GM18909 (cell line): ENCODE measurements around the gene KRT222.

ENCODE experiments used
- ATAC-seq: cut with Tn5 transposase; IDR thresholded peaks from one replicate; pipeline ENCODE4 v1.9.1; 2021; ENCODE audit warnings: mild to moderate bottlenecking; ENCODE audit not compliant: unreplicated experiment, poor library complexity

Gene KRT222

DNA sequence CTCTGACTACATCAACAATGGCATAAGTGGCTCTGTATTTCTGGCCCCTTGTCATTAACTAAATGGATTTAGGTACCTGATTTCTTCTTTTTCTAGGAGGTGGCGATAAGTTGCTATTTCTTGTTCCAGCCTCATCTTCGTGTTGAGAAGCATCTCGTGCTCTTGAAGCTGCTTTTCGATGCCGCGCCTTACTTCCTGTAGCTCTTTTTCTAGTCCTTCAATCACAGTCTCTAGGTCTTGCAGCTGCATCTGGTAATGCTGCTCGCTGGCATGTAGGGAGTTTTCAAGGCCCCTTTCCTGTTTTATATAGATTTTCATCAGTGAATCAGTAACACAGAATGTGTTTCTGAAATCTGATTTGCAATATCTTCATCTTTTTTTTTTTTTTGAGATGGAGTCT, 5.1 kb downstream of the KRT222 start:
- no peak for ATAC-seq

DNA sequence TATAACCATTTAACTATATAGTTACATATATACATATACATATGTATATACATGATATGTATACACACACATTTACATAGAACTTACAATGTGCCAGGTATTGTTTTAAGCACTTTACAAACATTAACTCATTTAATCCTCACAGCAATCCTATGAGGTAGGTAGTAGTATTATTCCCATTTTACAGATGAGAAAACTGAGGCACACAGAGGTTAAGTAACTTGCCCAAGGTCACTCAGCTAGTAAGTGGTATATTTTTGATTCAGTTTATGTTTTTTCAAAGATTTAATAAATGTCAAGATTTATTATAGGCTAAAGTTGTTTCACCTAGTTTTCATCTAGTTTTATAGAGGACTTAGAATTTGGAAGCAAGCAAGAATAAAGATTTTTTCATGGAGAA, 6.6 kb downstream of the KRT222 start:
- ATAC-seq, result no peak

DNA sequence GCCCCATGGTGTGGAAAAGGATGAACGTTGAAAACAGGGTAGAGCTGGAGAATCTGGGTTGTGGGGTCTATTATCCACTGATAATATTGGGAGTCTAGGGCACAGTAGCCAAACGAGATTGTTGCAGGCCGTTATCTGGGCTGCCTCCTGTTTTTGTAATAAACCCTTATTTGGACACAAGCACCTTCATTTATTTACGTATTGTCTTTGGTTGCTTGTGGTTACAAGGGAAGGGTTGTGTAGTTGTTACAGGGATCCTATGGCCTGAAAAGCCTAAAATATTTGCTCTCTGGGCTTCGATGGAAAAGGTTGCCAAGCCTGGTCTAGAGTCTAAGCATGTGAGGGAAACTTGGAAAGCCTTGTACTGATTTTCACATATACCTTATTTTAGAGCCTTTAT, 13.0 kb downstream of the KRT222 start:
- no peak for ATAC-seq

DNA sequence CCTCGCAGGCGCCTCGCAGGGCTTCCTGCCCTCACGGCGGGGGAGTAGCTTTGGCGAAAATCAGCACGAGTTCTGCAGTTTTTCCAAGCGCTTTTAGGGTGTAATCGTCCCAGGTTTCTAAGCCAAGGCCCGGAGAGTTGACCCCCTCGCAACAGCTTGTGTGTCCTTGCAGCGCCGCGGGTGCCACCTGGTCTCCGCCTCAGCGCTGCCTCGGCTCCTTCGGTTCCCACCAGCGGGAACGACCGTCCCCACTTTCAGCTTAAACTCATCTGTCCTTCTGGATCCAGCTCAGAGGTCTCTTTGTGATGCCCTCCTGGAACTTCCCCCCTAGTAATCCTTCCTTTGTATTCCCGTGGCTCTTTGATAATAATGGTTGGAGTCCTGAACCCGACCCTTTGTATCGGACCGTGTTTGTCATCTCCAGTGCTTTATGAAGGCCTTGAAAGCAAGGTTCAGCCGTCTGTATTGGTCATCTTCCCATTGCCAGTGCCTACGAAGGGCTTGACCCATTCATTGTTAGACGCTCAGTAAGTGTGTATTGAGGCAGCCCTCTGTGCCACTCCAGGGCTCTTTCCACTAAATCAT, 16.5 kb downstream of the KRT222 start:
- ATAC-seq, result peak; percentile 24

DNA sequence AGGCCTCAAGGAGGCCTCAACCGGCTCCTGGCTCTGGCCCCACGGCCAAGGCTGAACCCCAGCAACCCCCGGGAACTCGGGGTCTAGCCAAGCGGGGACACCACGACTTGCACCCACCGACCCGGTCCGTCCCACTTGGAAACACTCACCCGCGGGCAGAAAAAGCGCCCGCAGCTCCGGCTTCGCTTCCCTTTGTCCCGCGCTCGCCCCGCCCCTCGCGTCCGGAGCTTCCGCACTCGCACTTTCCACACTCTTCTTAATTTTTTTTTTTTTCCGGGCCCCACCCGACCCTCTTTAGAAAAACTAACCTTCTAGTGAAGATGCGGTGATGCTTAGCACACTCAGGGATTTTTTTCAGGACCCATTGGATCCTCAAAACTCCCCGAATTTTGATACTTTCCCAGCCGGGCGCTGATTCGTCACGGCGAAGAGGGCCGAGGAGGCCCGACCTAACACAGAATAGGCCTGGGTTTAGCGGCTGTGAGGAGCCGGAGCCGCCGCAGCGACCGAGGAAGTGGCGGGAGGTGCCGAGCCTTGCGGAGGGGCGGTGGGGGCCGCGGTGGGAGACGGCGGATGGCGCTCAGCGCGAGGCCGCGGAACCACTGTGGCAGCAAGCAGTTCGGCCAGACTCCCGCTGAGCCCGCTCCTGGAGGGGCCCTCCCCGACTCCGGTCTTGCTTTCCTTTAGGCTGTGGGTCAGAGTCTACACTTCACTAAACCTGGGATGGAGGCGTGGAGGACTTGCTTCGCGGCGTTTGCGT, 17.2 kb downstream of the KRT222 start, which contains the start of gene SMARCE1:
Gene SMARCE1 (minus strand): TSS at position 195 of the 760 bp plus-strand sequence. CDS start 2,016 bp downstream, outside the sequence.
- ATAC-seq, result peak; percentile 77

DNA sequence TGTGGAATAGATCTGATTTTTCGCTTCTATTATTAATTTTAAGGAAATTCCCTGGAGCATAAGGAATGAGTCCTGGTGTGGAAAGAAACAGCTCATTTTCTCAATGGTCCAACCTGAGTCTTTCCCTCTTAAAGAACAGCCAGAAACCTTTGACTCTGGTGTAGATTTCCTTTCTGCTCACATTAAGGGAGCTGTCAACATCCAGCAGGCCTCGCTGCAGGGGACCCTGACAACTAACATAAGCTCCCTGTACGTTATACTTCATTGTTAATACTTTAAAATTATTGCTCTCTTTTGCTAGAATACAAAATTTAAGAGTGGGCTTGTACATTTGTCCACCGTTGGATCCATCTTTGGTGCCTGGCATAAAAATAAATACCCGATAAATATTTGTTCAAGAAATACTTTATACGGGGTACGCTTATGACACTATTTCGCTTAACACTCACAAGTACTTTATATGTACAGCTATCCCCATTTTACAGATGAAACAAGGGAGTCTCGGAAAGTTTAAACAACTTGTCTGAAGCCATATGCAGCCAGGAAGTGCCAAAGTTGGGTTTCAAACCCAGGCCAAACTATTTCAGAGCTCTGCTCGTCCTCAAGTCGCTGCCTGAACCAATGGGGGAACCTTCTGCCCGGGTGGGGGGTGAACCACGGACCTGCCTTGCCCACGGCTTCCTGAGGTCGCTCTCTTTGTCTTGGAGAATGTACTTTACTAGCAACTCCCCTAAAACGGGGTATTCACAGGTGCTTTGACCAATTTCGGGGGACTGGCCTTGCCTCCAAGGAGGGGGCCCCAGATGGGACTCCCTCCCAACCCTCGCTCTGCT, 18.0 kb downstream of the KRT222 start:
- no peak for ATAC-seq

DNA sequence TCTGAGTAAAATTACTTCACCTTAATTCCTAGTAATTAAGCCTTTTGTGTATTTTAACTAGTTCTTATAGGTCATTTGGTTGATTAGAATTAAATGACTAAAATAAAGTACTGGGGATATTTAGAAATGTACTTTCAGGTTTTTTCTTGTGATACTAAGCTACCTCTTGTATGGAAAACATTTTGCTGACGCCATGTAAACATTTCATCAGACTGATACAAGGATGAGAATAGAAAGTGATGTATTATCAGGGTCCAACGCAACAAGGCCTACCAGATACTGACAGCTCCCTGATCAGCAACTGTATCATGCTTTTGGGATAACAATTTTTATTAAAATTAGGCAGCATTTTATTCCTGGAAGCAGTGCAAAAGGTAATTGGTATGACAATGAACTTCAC, 19.0 kb downstream of the KRT222 start:
- no peak for ATAC-seq

DNA sequence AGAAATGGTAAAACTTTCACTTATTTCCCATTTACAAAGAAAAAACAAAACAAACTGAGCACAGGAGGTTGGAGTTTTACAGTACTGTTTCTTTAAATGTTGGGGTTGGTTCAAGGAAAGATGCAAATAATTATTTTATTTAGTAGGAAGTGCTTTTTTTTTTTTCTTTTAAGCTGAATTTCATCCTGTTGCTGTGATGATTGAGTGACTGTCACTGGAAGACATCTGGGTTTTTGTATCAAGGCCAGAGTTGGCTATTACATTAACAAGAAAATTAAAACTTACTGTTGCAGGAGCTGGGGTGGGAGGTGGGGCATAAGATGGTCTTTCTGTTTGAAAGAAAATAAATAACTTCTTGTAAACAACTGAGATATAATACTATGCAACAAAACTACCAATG, 19.7 kb downstream of the KRT222 start:
- ATAC-seq, result no peak

DNA sequence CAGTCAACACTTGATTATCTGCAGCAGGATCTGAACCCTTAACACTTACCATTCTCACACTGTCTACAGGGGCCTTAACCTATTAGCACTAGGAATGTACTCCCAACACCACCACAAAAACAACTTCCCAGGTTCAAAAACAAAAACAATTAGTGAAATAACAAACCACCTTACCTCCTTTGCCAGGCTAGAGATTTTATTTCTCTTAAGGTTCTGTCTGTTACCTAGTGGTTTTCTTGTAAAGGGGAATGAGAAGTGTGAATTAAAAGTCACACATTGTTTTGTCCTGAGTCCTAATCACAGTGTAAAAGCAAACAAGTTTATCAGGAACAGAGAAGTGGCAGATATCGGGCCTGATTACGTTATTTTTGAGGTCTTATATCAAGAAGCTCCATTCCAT, 27.0 kb downstream of the KRT222 start:
- no peak for ATAC-seq

DNA sequence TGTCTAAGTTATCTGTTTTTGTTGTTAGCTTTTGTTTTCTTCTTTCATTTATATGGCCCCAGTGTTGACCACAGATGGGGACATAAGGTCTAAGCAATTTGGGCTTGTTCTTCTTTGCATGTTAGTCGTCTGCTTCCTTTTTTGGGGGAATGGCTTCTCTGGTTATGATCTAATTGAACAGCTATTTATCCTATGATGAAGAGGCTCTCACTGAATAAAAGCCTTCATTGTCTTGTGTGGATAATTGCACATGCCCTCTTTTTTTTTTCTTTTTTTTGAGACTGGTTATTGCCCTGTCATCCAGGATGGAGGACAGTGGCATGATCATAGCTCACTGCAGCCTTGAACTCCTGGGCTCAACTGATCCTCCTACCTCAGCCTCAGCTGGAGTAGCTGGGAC, 31.1 kb downstream of the KRT222 start:
- ATAC-seq, result no peak

DNA sequence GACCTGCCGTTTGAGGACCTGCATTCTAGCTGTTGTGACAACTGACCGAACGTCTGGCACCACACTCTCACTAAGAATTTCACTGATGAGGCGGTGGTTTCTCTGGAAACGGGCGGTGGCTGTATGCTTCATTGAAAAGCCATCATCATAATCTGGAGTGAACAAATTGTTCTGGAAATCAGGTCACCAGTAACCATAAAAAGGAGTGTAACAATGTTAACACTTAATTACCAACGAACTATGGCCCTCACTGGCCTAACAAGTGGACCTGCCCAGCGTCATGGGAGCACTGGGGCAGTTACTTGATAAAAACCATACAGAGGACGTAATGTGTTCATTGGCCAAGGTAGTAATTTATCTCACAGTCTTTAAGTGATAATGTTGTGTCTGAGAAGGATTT, 32.8 kb downstream of the KRT222 start:
- ATAC-seq, result no peak

DNA sequence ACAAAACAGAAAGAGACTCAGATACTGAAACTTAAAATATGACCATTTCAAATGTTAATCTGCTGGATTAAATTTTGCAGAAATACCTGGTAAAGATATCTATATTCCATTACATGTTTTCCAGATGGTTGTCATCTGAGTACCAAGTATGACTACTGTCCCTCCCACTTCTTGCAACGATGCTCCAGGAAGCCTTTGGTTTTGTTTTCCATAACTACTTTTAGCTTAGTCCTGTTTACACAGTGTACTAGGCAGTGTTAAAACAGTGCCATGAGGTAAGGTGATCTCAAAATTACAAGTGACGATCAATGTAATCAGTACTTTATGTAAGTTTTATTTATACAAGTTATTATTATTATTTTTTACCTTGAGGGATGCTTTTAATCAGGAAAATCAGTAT, 35.1 kb downstream of the KRT222 start:
- ATAC-seq, result no peak

DNA sequence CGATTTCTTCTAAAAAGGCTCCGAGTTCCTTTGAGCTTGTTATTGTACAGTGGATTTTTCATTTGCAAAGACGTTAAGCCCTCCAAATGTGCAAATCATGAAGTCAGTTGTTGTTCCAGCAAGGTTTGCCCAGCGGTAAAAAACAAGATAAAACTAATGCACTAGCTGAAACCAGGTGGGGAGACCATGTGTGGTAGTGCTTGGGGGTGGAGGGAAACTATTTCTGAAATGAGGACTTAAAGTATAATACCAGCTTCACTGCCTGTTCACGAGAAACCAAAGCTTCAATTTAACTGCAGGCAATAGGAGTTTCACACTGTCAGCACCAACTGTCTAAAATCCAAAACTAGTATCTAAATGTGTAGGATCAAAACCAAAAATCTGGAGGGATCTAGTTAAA, 39.7 kb downstream of the KRT222 start:
- ATAC-seq, result no peak

DNA sequence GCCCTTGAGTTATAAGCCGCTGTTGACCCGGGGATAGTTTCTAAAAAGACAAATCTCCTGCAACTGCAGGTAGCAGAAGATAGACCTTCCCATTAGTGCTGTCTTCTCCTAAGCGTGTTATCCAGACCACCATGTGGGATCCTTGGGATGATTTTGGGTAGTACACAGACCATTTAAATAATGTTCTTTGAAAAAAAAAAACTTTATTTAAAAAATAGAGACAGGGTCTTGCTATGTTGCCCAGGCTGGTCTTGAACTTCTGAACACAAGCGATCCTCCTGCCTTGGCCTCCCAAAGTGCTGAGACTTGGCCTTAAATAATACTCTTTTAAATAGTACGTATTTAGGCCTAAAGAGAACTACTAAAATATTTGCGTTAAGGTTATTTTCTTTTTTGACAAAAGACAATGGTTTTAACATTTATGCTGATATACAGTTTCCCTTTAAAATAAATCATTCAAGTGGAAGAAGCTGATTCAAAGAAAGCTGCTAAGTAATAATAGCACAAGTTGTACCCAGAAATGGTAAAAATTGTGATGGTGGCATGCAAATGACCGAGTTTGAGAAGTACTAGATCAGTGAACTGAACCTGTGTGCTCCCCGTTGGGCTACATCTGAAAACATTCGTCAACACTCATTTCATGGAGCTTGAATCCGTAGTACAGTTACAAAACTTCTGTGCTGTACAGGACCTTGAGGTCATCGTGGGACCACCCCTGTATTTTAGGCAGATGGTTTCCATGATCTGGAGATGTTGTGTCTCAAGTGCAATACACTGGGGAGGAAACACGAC, 41.4 kb downstream of the KRT222 start:
- no peak for ATAC-seq

DNA sequence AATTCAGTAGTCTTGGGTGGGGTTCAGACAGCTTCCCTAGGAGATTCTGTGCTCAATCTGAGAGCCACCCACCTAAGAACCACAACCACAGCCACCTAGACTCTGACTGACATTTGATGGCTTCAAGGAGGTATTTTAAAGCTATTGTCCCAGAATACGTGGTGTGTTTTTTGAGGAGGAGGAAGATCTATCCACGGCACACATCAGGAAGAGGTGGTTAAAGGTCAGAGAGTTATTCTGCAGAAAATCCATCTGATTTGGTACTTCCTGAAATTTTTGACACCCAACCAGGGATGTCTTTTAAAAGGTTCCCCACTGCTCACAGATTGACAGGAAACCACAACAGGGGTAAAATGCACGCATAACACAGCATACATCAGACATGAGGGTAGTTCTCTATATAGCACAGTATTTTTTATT, 42.5 kb downstream of the KRT222 start:
- ATAC-seq, result no peak

DNA sequence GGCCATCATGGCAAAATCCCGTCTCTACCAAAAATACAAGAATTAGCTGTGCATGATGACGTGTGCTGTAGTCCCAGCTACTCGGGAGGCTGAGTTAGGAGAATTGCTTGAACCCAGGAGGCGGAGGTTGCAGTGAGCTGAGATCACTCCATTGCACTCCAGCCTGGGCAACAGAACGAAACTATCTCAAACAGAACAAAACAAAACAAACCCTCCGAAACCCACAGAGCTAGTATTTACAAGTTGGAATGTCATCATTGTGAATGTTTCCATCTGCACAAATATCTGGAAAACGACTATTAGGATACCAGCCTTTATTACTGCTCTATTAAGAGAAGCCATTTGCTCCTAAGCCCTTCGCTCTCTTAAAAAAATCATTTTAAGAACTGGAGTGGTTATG, 43.4 kb downstream of the KRT222 start:
- ATAC-seq, result no peak

DNA sequence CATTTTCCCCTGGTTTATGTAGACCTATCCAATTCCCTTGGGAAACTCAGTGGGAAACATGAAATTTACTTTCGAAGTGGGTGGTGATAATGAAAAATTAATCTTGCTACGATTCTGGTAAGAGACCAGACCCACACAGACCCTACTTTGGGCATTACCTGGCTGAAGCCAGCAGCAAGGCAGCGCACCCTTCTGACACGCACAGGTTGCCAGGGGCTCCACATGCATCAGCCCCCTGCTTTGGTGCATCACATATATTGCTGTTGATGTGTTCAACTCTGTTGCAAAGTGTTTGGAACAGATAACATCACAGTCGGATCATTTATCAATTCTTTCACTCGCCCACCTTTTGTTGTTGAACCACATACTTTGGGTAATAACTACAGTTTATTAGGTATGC, 44.0 kb downstream of the KRT222 start:
- no peak for ATAC-seq

DNA sequence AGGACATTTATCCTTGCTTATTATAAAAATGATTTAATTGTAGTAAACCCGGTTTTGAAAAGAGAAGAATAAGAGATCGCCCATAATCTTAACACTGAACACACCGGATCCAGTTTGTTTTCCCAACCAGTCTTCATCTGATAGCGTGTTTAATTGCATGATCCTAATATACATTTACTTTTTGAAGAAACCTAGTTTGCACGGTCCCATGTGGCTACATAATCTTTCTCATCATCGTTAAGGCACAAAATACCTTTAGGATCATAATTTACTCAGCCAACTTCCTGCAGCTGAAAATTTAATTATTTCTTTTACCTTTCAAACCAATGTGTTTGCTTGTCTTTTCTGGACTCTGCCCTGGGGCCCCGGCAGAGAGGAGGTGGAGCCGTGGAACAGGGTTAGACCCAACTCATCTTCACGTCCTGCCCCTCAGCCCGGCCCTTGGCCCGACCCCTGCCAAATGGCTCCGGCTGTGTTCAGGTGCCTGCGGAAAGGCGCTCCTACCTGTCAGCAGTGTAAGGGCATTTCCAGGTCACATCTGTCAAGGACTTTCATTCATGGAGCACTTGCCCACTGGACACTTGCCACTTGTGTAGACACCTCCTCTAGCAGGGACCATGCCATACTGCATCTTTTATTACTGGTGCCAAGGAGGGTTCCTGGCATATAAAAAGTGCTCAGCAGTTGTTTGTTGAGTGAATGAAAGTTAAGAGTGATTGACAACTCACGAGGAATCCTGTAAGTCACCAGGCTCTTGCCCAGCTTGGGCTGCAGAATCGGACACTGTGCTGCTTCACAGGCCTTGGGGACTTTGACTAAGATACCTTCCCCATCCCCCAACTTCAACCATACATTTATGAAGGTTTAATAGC, 46.0 kb downstream of the KRT222 start:
- no peak for ATAC-seq

DNA sequence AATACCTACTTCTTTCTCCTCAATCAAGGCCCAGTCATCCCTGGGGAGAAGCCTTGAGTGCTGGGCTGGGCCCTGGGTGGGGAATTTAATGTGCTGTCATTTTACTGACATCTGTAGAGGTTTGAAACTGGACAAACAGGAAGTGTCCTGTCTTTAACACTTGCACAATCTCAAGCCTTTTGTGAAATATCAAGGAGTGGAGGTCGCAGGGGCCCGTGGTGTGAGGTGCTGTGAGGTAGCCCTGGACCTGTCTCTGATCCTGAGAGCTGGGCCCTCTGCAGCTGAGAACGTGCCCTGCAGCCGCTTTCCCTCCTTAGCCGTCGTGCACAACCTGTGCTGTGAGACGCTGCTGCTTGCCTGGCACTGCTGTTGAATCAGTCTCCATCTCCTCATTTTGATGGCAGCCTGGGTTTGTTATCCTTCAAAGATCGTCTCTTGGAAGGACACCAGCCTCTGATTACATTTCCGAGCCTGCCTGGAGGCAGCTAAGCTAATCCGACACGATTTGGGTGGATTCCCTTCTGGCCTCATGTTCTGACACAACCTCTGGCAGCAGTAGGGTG, 47.2 kb downstream of the KRT222 start:
- ATAC-seq, result no peak
